ENCODE data around the gene SEC24D. TPM values are rescaled to one million over a fixed set of nuclear protein-coding genes. Genes with fewer than 3 reads are reported as not detected.

SEC24D gene
- 14.4 and 18.4 TPM in 2 replicates for total RNA-seq (2014; rRNA removed)
- percentile 95 among the genes with signal in this experiment for Bru-seq, nascent RNA
- percentile 83 among the genes with signal in this experiment for BruChase-seq, experiment 1, labeled RNA remaining after a 6-hour chase
- BruChase-seq, experiment 2, labeled RNA remaining after a 2-hour chase: percentile 82 among the genes with signal in this experiment
- long read RNA-seq, full-length matches to known transcripts: 40 of 110 reads
- long read RNA-seq, partial matches to known transcripts: 40 of 110 reads
- long read RNA-seq, other reads (novel, unspliced or antisense): 30 of 110 reads

- Histone ChIP-seq H3F3A (ENCODE audit: low read length, unreplicated experiment) (no peaks in the 10 kb centered on the region), H3K4me1 (ENCODE audit: insufficient read depth, low read length) (peaks cover 21% of the 10 kb centered on the region), H3K27ac (ENCODE audit: low read length) (peak within 1 kb of the TSS; percentile 80), H4K20me1 (ENCODE audit: low read length) (no peaks in the 10 kb centered on the region), H2AFZ (ENCODE audit: low read length) (peak within 1 kb of the TSS; percentile 96), H3K36me3 (ENCODE audit: low read depth, low read length) (peaks cover 7% of the 10 kb centered on the region; the same call in 1 of the 2 replicates), H3K4me3 (ENCODE audit: low read length) (peak within 1 kb of the TSS; percentile 84), H3K4me2 (ENCODE audit: low read length) (peak within 1 kb of the TSS; percentile 89), H3K9me2 (replicated peaks; ENCODE audit: low read length) (no peaks in the 10 kb centered on the region), H3K27me3 (ENCODE audit: low read length) (no peaks in the 10 kb centered on the region), H3K9ac (ENCODE audit: low read length) (peak within 1 kb of the TSS; percentile 87), H3K9me3 (ENCODE audit: low read length) (no peaks in the 10 kb centered on the region), H3K79me2 (ENCODE audit: low read length) (peaks cover 29% of the 10 kb centered on the region)
- DNase-seq (peak; percentile 83), ATAC-seq (peak; percentile 78)
- BruUV-seq (replicated peaks): no TSS peak
- intact Hi-C loops (cut with micrococcal nuclease): loop anchor here (5.0 kb wide), 1 partner anchor 132 kb away; no protein-coding TSS in a partner anchor
- TF ChIP-seq CTCF (conservative IDR thresholded peaks at IDR 0.05; ENCODE audit: low read depth, low read length) (no peak), EZH2phosphoT487 (IDR thresholded peaks at IDR 0.05; ENCODE audit: borderline replicate concordance, low read length) (no peak), EZH2 (IDR thresholded peaks at IDR 0.05; ENCODE audit: low read length, unreplicated experiment) (no peak)
- POLR2A ChIA-PET (ENCODE audit: unreplicated experiment): interaction anchor here (0.6 to 0.9 kb wide), 2 partner anchors 53 to 465 kb away, joined by 4 to 6 read pairs; partner anchors contain the start of gene SYNPO2
- CTCF ChIA-PET: interaction anchor here (0.6 kb wide), 1 partner anchor 134 kb away, joined by 3 read pairs; no protein-coding TSS in a partner anchor
Measured at GRCh38 chr4:118835571-118836300, at the start of gene SEC24D. Gene SEC24D, minus strand, starts transcription at chr4:118836126. Its CDS starts 2,430 bp downstream, at chr4:118833696.

GRCh38 chr4:118884716-118885115, 48.8 kb upstream of the SEC24D start:
- Histone ChIP-seq H3K27ac (ENCODE audit: low read length) (no peak overlapping the region), H3K4me2 (ENCODE audit: low read length) (no peak overlapping the region), H3K36me3 (ENCODE audit: low read depth, low read length) (no peaks in the 10 kb centered on the region), H3K9ac (ENCODE audit: low read length) (no peak overlapping the region), H3K79me2 (ENCODE audit: low read length) (no peaks in the 10 kb centered on the region), H2AFZ (ENCODE audit: low read length) (no peak overlapping the region), H3K27me3 (ENCODE audit: low read length) (no peaks in the 10 kb centered on the region), H4K20me1 (ENCODE audit: low read length) (no peaks in the 10 kb centered on the region), H3F3A (ENCODE audit: low read length, unreplicated experiment) (no peaks in the 10 kb centered on the region), H3K9me3 (ENCODE audit: low read length) (no peaks in the 10 kb centered on the region), H3K9me2 (replicated peaks; ENCODE audit: low read length) (no peaks in the 10 kb centered on the region), H3K4me1 (ENCODE audit: insufficient read depth, low read length) (0 out of 2 replicates have a peak, but pooled peaks cover 5% of the 10 kb centered on the region), H3K4me3 (ENCODE audit: low read length) (no peak overlapping the region)
- no peak for ATAC-seq
- no peak for DNase-seq
- intact Hi-C loops (cut with micrococcal nuclease): loop anchor here (5.0 kb wide), 1 partner anchor 57 kb away; no protein-coding TSS in a partner anchor
- no TSS peak for BruUV-seq (replicated peaks)
- ChIA-PET CTCF (no interaction called here), POLR2A (ENCODE audit: unreplicated experiment) (no interaction called here)
- TF ChIP-seq EZH2 (IDR thresholded peaks at IDR 0.05; ENCODE audit: low read length, unreplicated experiment) (no peak), CTCF (conservative IDR thresholded peaks at IDR 0.05; ENCODE audit: low read depth, low read length) (no peak), EZH2phosphoT487 (IDR thresholded peaks at IDR 0.05; ENCODE audit: borderline replicate concordance, low read length) (no peak)

All from PC-3 (cell line).